NCI-H748 treated with DMSO at 0.1 percent for 48 hours (cell line): ENCODE results near the gene ZNF224.
"Not testable (repeated sequence)": the region's sequence is repeated elsewhere in the genome, so short reads cannot be mapped to it uniquely, and the experiment has no call there.

ENCODE experiments used
- DNase-seq: peaks from one replicate; lab custom pipeline; 2025; lab: John Stamatoyannopoulos, UW

ZNF224 gene

GRCh38 chr19:44093931-44094765, at the start of gene ZNF224:
ZNF224 (plus strand) TSS chr19:44094361; CDS start chr19:44097874, 3,513 bp downstream.
- peak; percentile 98 for DNase-seq

GRCh38 chr19:44050740-44051649, 43.2 kb upstream of the ZNF224 start:
- peak; percentile 78 for DNase-seq

- peak; percentile 98 for DNase-seq
Measured at GRCh38 chr19:44051650-44052402, 42.3 kb upstream of the ZNF224 start, which contains the start of gene ZNF223. ZNF223 (plus strand) TSS chr19:44052036; CDS start chr19:44055177, 3,141 bp downstream.

- DNase-seq = no peak
Measured at GRCh38 chr19:44055870-44056269, 38.3 kb upstream of the ZNF224 start.

GRCh38 chr19:44059229-44059628, 34.9 kb upstream of the ZNF224 start:
- no peak for DNase-seq

GRCh38 chr19:44061038-44061437, 33.1 kb upstream of the ZNF224 start:
- no peak for DNase-seq

- no peak for DNase-seq
Measured at GRCh38 chr19:44066305-44066704, 27.9 kb upstream of the ZNF224 start.

- no peak for DNase-seq
Measured at GRCh38 chr19:44069415-44069814, 24.7 kb upstream of the ZNF224 start.

- peak; percentile 93 for DNase-seq
Measured at GRCh38 chr19:44071824-44072542, 22.2 kb upstream of the ZNF224 start, which contains the start of gene ZNF284. ZNF284 (plus strand) TSS chr19:44072159; CDS start chr19:44076390, 4,231 bp downstream.

GRCh38 chr19:44072543-44073401, 21.4 kb upstream of the ZNF224 start:
- DNase-seq = no peak

- DNase-seq = no peak
Measured at GRCh38 chr19:44076325-44076724, 17.8 kb upstream of the ZNF224 start.

GRCh38 chr19:44092108-44092507, 2.1 kb upstream of the ZNF224 start:
- no peak for DNase-seq

GRCh38 chr19:44107751-44108150, 13.6 kb downstream of the ZNF224 start:
- no peak for DNase-seq

- no peak for DNase-seq
Measured at GRCh38 chr19:44109458-44109857, 15.3 kb downstream of the ZNF224 start.

- DNase-seq = peak; percentile 95
Measured at GRCh38 chr19:44111910-44112463, 17.8 kb downstream of the ZNF224 start.

GRCh38 chr19:44112802-44113137, 18.6 kb downstream of the ZNF224 start:
- DNase-seq = no peak

GRCh38 chr19:44113138-44113783, 19.1 kb downstream of the ZNF224 start, which contains the start of gene ZNF225:
ZNF225 (plus strand) TSS chr19:44113399; CDS start chr19:44115828, 2,429 bp downstream.
- DNase-seq = peak; percentile 99

- DNase-seq = no peak
Measured at GRCh38 chr19:44113784-44114390, 19.7 kb downstream of the ZNF224 start.

- DNase-seq = not testable (repeated sequence)
Measured at GRCh38 chr19:44121162-44121561, 27.0 kb downstream of the ZNF224 start.
